Transverse colon (tissue), 4 donors: ENCODE measurements around the gene KCTD15.

ENCODE experiments used
- EP300 ChIP-seq: sonication (generic); formaldehyde crosslinking; IDR thresholded peaks from one replicate; pipeline ENCODE4 v1.6.1; 2017; ENCODE audit warnings: antibody characterized with exemption, low read depth
- POLR2A ChIP-seq: fragments of 450-650 bp; IDR thresholded peaks from one replicate; pipeline ENCODE4 v1.6.1; 2016; ENCODE audit warnings: antibody characterized with exemption, mild to moderate bottlenecking, moderate library complexity
- POLR2AphosphoS5 ChIP-seq, 3 donors: sonication (generic); formaldehyde crosslinking; IDR thresholded peaks; one replicate each; pipeline ENCODE4 v1.6.1; 2016; ENCODE audit warnings: antibody characterized with exemption in 3 of 3
- TF ChIP-seq, protein P1 (sequence below), 5 experiments: fragments of 200-600 bp in 3 of 5; fragments of 450-650 bp in 2 of 5; sonication (generic) in 3 of 5; IDR thresholded peaks; 1 replicate in 2 of 5; 2 replicates in 3 of 5; pipeline ENCODE4 v1.5.1; 2016 to 2017; ENCODE audit warnings: antibody characterized with exemption in 5 of 5, inconsistent platforms in 3 of 5, mild to moderate bottlenecking in 2 of 5, moderate library complexity in 1 of 5

DNA sequence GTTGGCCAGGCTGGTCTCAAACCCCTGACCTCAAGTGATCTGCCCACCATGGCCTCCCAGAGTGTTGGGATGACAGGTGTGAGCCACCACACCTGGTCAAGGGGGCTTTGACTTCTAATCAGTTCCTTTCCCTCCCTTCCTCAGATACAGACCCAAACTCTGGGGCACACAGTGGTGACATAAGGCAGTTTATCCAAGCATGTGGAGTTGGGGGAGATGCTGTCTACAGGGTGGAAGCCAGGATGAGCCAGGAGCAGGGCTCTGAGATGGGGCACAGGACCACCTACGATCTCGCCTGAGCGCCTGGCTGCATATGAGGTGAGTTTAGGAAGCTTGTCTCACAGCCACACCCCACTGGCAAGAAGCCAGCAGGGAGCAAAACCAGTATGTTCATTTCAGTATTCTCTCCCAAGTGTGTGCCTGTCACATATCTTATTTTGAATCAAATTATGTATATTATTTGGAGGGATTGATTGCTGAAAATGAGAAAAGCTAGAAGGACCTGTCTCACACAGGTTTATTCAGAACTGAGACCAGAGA is 67.7 kb downstream of the KCTD15 start:
- no peak for TF ChIP-seq EP300
- no peak for TF ChIP-seq POLR2AphosphoS5 (IDR thresholded peaks at IDR 0.05)
- TF ChIP-seq, protein P1, sequence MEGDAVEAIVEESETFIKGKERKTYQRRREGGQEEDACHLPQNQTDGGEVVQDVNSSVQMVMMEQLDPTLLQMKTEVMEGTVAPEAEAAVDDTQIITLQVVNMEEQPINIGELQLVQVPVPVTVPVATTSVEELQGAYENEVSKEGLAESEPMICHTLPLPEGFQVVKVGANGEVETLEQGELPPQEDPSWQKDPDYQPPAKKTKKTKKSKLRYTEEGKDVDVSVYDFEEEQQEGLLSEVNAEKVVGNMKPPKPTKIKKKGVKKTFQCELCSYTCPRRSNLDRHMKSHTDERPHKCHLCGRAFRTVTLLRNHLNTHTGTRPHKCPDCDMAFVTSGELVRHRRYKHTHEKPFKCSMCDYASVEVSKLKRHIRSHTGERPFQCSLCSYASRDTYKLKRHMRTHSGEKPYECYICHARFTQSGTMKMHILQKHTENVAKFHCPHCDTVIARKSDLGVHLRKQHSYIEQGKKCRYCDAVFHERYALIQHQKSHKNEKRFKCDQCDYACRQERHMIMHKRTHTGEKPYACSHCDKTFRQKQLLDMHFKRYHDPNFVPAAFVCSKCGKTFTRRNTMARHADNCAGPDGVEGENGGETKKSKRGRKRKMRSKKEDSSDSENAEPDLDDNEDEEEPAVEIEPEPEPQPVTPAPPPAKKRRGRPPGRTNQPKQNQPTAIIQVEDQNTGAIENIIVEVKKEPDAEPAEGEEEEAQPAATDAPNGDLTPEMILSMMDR (IDR thresholded peaks at IDR 0.05) = no peak
- no peak for TF ChIP-seq POLR2A
